Epithelial cell of umbilical artery (primary cell): Measurements from ENCODE around the gene COMMD2. TPM values are rescaled to one million over a fixed set of nuclear protein-coding genes. Genes with fewer than 3 reads are reported as not detected.

Experiments used
- total RNA-seq: library from RNA; depleted of rRNA; stranded (reverse); fragments of >200 nt; gene quantifications from 2 replicates; pipeline ENCODE4 v1.2.3, GENCODE V29; 2014

COMMD2 gene
- total RNA-seq, result 30.2 and 57.6 TPM in 2 replicates

GRCh38 chr3:149752051-149752787 is at the start of gene COMMD2:
TSS of gene COMMD2 (minus strand) at chr3:149752489. CDS start at chr3:149752444, 45 bp downstream.

GRCh38 chr3:149792452-149793270 is 40.4 kb upstream of the COMMD2 start, which contains the start of gene ANKUB1:
TSS of gene ANKUB1 (minus strand) at chr3:149792554. CDS start at chr3:149792366, 188 bp downstream.

Other genes with a start within 250 kb of the COMMD2 start
- 138 and 147 TPM in 2 replicates for gene WWTR1, start 94.5 kb downstream of the COMMD2 start, total RNA-seq
- gene ANKUB1, start 40.1 kb upstream of the COMMD2 start, total RNA-seq, result 0.32 TPM in 1 of 2 replicates, not detected in the other
- gene RNF13, start 60.7 kb upstream of the COMMD2 start, total RNA-seq, result 41.3 and 64.3 TPM in 2 replicates
- gene PFN2, start 218.4 kb upstream of the COMMD2 start, total RNA-seq, result 156 and 165 TPM in 2 replicates